Measurements from ENCODE around the gene CELF4. TPM values are rescaled to one million over a fixed set of nuclear protein-coding genes. Genes with fewer than 3 reads are reported as not detected.
A peak's percentile ranks its signal among the peaks of the same experiment; 100 is the strongest.

Gene CELF4
- total RNA-seq, 1 donor from 2014 or later = 0.22 TPM

DNA sequence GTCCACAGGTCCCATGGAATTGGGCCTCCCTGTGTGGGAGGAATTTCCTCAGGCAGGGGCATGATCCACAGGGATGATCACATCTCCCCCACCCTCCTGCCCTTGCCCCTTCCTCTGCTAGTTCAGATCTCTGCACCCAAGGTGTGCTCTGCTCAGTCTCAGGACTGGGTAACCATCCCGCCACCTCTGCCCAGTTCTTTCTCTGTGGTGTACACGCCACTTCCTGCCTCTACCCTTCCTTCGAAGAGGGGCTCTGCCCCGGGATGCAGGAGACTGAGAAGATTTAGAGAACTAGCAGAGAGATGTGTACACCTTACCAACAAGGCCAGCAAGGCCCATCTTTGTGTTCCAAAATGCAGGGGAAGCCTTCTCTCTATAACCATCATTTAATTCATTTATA is 160.4 kb downstream of the CELF4 start:
- no peak for DNase-seq (ENCODE audit: low spot score)
- Mint-ChIP-seq H3K4me1 (ENCODE audit: low read depth) (peaks cover 10% of the 10 kb centered on the region), H3K9me3 (ENCODE audit: low read depth) (no peaks in the 10 kb centered on the region), H3K36me3 (ENCODE audit: low read depth) (no peaks in the 10 kb centered on the region), H3K27ac (ENCODE audit: unreplicated experiment) (no peak overlapping the region), H3K27me3 (ENCODE audit: low read depth) (peaks cover 3% of the 10 kb centered on the region), H3K4me3 (ENCODE audit: unreplicated experiment) (no peak overlapping the region)
- TF ChIP-seq, protein P1, sequence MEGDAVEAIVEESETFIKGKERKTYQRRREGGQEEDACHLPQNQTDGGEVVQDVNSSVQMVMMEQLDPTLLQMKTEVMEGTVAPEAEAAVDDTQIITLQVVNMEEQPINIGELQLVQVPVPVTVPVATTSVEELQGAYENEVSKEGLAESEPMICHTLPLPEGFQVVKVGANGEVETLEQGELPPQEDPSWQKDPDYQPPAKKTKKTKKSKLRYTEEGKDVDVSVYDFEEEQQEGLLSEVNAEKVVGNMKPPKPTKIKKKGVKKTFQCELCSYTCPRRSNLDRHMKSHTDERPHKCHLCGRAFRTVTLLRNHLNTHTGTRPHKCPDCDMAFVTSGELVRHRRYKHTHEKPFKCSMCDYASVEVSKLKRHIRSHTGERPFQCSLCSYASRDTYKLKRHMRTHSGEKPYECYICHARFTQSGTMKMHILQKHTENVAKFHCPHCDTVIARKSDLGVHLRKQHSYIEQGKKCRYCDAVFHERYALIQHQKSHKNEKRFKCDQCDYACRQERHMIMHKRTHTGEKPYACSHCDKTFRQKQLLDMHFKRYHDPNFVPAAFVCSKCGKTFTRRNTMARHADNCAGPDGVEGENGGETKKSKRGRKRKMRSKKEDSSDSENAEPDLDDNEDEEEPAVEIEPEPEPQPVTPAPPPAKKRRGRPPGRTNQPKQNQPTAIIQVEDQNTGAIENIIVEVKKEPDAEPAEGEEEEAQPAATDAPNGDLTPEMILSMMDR (IDR thresholded peaks at IDR 0.05) = no peak

DNA sequence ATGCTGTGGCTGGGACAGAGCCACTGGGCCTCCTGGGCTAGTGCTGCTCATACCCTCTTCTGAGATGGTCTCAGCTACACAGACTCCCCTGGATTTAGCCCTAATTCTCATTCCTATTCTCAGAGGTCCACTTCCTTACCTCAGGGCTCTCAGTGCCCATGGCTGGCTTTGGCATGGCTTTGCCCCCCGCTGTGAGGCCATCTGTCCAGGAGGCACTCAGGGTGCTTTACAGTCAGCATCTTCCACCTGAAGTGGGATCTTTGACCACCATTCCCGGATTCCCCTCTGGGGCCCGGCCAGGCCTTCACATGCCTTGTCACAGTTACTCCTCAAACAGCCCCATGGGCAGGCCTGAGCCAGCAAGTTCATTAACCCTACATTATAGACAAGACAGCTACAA is 161.8 kb downstream of the CELF4 start:
- DNase-seq (ENCODE audit: low spot score) = no peak
- H3K4me3 Mint-ChIP-seq (ENCODE audit: unreplicated experiment) = no peak overlapping the region
- H3K27ac Mint-ChIP-seq (ENCODE audit: unreplicated experiment) = no peak overlapping the region
- H3K4me1 Mint-ChIP-seq (ENCODE audit: low read depth) = peaks cover 10% of the 10 kb centered on the region
- TF ChIP-seq, protein P1 (IDR thresholded peaks at IDR 0.05) = no peak
- no peaks in the 10 kb centered on the region for H3K36me3 Mint-ChIP-seq (ENCODE audit: low read depth)
- H3K27me3 Mint-ChIP-seq (ENCODE audit: low read depth) = no peaks in the 10 kb centered on the region
- H3K9me3 Mint-ChIP-seq (ENCODE audit: low read depth) = no peaks in the 10 kb centered on the region

DNA sequence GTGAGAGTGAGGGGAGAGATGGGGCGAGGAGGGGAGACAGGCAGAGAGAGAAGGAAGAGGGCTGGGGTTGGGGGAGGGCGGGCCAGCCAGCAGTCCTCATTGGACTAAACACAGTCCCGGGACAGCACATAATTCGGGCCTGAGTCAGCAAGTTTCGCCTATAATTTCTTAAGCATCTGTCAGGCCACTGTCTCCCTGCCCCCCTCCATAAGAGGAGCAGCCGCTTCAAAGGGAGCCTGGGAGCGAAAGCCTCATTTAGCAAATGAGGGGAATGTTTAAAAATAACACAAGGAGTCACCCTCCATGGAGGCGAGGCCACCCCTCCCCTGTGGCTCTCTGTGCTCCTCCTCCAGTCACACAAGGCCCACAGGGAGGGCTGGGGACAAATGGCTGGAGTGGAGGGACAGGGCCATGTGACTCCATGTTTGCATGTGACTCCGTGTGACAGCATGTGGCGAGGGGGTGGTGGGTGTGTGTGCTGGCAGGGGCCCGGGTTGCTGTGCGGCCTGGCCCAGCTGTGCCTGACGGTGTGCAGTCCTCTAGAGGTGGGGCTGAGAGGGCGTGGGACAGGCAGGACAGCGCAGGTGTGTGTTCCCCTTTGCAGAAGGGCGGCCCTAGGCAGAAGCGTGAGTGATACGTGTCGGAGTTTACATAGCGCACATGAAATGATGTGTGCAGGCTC is 162.4 kb downstream of the CELF4 start:
- Mint-ChIP-seq H3K4me1 (ENCODE audit: low read depth) (peaks cover 10% of the 10 kb centered on the region), H3K27me3 (ENCODE audit: low read depth) (no peaks in the 10 kb centered on the region), H3K9me3 (ENCODE audit: low read depth) (no peaks in the 10 kb centered on the region), H3K36me3 (ENCODE audit: low read depth) (no peaks in the 10 kb centered on the region), H3K27ac (ENCODE audit: unreplicated experiment) (peak overlapping the region; percentile 46), H3K4me3 (ENCODE audit: unreplicated experiment) (no peak overlapping the region)
- TF ChIP-seq, protein P1 (IDR thresholded peaks at IDR 0.05) = no peak
- DNase-seq (ENCODE audit: low spot score) = no peak

DNA sequence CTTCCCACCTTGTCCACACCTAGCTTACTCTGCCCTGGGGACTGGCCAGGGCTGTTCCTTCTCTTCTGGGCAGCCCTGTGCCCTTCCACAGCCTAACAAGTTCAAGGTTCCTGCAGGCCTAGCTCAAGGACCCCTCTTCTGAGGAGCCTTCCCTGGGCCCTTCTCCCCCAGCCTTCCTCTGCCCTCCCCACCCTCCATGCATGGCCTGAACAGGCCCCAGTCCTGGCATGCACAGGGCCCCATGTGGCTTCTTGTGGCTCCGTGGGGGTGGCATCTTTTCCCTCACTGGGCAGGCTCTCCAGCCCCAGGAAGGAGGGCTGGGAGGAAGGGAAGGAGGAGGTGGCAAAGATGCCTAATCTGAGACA is 162.9 kb downstream of the CELF4 start:
- H3K9me3 Mint-ChIP-seq (ENCODE audit: low read depth) = no peaks in the 10 kb centered on the region
- peak overlapping the region; percentile 46 for H3K27ac Mint-ChIP-seq (ENCODE audit: unreplicated experiment)
- peaks cover 10% of the 10 kb centered on the region for H3K4me1 Mint-ChIP-seq (ENCODE audit: low read depth)
- no peaks in the 10 kb centered on the region for H3K36me3 Mint-ChIP-seq (ENCODE audit: low read depth)
- H3K27me3 Mint-ChIP-seq (ENCODE audit: low read depth) = no peaks in the 10 kb centered on the region
- no peak overlapping the region for H3K4me3 Mint-ChIP-seq (ENCODE audit: unreplicated experiment)
- no peak for DNase-seq (ENCODE audit: low spot score)
- TF ChIP-seq, protein P1 (IDR thresholded peaks at IDR 0.05) = no peak

DNA sequence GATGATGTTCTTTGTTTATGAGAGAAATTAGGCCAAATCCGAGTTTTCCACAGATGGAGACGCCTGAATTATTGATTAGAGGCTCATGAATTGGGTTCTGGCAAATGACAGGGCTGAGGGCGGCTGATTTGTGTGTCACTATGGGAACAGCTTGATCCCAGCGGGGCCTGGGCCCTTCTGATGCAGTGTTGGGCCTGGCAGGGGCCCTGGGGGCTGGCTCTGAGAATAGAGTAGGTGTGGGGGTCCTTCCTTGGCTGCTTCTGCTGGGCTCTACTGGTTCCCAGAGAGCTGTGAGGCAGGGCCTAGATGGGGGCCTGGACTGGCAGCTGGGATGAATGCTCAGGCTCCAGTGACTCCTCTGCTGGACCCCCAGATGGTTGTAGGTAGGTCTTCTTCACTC is 164.8 kb downstream of the CELF4 start:
- peaks cover 10% of the 10 kb centered on the region for H3K4me1 Mint-ChIP-seq (ENCODE audit: low read depth)
- no peak overlapping the region for H3K4me3 Mint-ChIP-seq (ENCODE audit: unreplicated experiment)
- no peak for DNase-seq (ENCODE audit: low spot score)
- TF ChIP-seq, protein P1 (IDR thresholded peaks at IDR 0.05) = no peak
- no peaks in the 10 kb centered on the region for H3K27me3 Mint-ChIP-seq (ENCODE audit: low read depth)
- no peaks in the 10 kb centered on the region for H3K9me3 Mint-ChIP-seq (ENCODE audit: low read depth)
- H3K27ac Mint-ChIP-seq (ENCODE audit: unreplicated experiment) = no peak overlapping the region
- H3K36me3 Mint-ChIP-seq (ENCODE audit: low read depth) = no peaks in the 10 kb centered on the region

Measured in chondrocyte (in vitro differentiated cells).